GM12891 (cell line): ENCODE measurements around the gene WNT8B.

Source experiments
- POLR2AphosphoS5 ChIP-seq: IDR thresholded peaks from 2 replicates; pipeline ENCODE4 v1.6.1; 2011; ENCODE audit warnings: low read depth, low read length, control low read depth
- TAF1 ChIP-seq: IDR thresholded peaks from 2 replicates; pipeline ENCODE4 v1.6.1; 2011; ENCODE audit warnings: low read depth, low read length, control low read depth

GRCh38 chr10:100468978-100469377 is 6.2 kb downstream of the WNT8B start:
- TF ChIP-seq POLR2AphosphoS5: no peak
- no peak for TF ChIP-seq TAF1
